CD4-positive, alpha-beta T cell treated with Interleukin-6 at 100 ng/mL for 8 hours (primary cell): Measurements from ENCODE around the gene CTNS.

Experiments
- DNase-seq: peaks from one replicate; pipeline ENCODE4 v3.0.0-alpha.2; 2020; ENCODE audit warnings: mixed read lengths, low spot score

The CTNS gene

GRCh38 chr17:3636154-3636907, at the start of gene CTNS, which contains the start of gene SHPK:
Gene CTNS, plus strand, starts transcription at chr17:3636760. Its CDS starts 3,447 bp downstream, at chr17:3640207.
Gene SHPK, minus strand, starts transcription at chr17:3636250. Its CDS starts 31 bp downstream, at chr17:3636219.
- DNase-seq = peak; percentile 94

GRCh38 chr17:3589784-3590183, 46.8 kb upstream of the CTNS start:
- no peak for DNase-seq

- DNase-seq = no peak
Observed at GRCh38 chr17:3590231-3590630, 46.3 kb upstream of the CTNS start.

- DNase-seq = no peak
Observed at GRCh38 chr17:3590768-3591167, 45.8 kb upstream of the CTNS start.

- DNase-seq = no peak
Observed at GRCh38 chr17:3592216-3592860, 44.2 kb upstream of the CTNS start.

- DNase-seq = no peak
Observed at GRCh38 chr17:3593384-3593783, 43.2 kb upstream of the CTNS start.

- no peak for DNase-seq
Observed at GRCh38 chr17:3594051-3594800, 42.3 kb upstream of the CTNS start.

GRCh38 chr17:3594976-3595375, 41.6 kb upstream of the CTNS start:
- no peak for DNase-seq

- no peak for DNase-seq
Observed at GRCh38 chr17:3596804-3597464, 39.6 kb upstream of the CTNS start.

GRCh38 chr17:3598078-3598477, 38.5 kb upstream of the CTNS start:
- DNase-seq = no peak

GRCh38 chr17:3600529-3601205, 35.9 kb upstream of the CTNS start:
- no peak for DNase-seq

GRCh38 chr17:3602499-3602898, 34.1 kb upstream of the CTNS start:
- no peak for DNase-seq

GRCh38 chr17:3603119-3603869, 33.3 kb upstream of the CTNS start:
- DNase-seq = no peak

- DNase-seq = no peak
Observed at GRCh38 chr17:3603870-3604259, 32.7 kb upstream of the CTNS start.

- DNase-seq = no peak
Observed at GRCh38 chr17:3609689-3610088, 26.9 kb upstream of the CTNS start.

- DNase-seq = no peak
Observed at GRCh38 chr17:3610523-3610922, 26.0 kb upstream of the CTNS start.

GRCh38 chr17:3613124-3613523, 23.4 kb upstream of the CTNS start:
- DNase-seq = no peak

GRCh38 chr17:3615160-3615870, 21.2 kb upstream of the CTNS start:
- no peak for DNase-seq

GRCh38 chr17:3621146-3621720, 15.3 kb upstream of the CTNS start:
- DNase-seq = no peak

- no peak for DNase-seq
Observed at GRCh38 chr17:3622977-3623594, 13.5 kb upstream of the CTNS start.
